Esophagus (tissue), 2 donors: ENCODE measurements around the gene SEL1L2. TPM values are rescaled to one million over a fixed set of nuclear protein-coding genes. Genes with fewer than 3 reads are reported as not detected.

Experiments
- H3K27ac ChIP-seq, 2 donors: one replicate each; pipeline ENCODE4 v1.5.1; 2013; ENCODE audit warnings: low read depth in 2 of 2, mild to moderate bottlenecking in 2 of 2, inconsistent platforms in 1 of 2, low read length in 1 of 2, moderate library complexity in 1 of 2
- H3K27me3 ChIP-seq, 2 donors: one replicate each; pipeline ENCODE4 v1.6.1; 2013; ENCODE audit warnings: low read length in 2 of 2, control low read depth in 1 of 2, mild to moderate bottlenecking in 1 of 2; ENCODE audit not compliant: insufficient read depth in 2 of 2, control insufficient read depth in 1 of 2
- H3K36me3 ChIP-seq, 2 donors: one replicate each; pipeline ENCODE4 v1.6.1; 2013; ENCODE audit warnings: low read length in 1 of 2; ENCODE audit not compliant: control insufficient read depth in 2 of 2, insufficient read depth in 2 of 2
- H3K4me1 ChIP-seq, 2 donors: one replicate each; pipeline ENCODE4 v1.6.1; 2013; ENCODE audit warnings: low read length in 1 of 2; ENCODE audit not compliant: control insufficient read depth in 2 of 2, insufficient read depth in 2 of 2
- H3K4me3 ChIP-seq, 2 donors: one replicate each; pipeline ENCODE4 v1.5.1; 2013; ENCODE audit warnings: low read length in 2 of 2, mild to moderate bottlenecking in 2 of 2, low read depth in 1 of 2, moderate library complexity in 1 of 2
- H3K9me3 ChIP-seq, 2 donors: one replicate each; pipeline ENCODE4 v1.6.1; 2013; ENCODE audit warnings: mild to moderate bottlenecking in 2 of 2, low read depth in 1 of 2, low read length in 1 of 2, moderate library complexity in 1 of 2; ENCODE audit not compliant: control insufficient read depth in 2 of 2, insufficient read depth in 1 of 2
- WGBS, 2 donors: extraction: QIAGEN DNeasy Blood & Tissue Kit; methylation state at CpG; one replicate each; pipeline ENCODE4 v1.1.7; 2013; 5-methylcytosine and 5-hydroxymethylcytosine counted together
- polyA plus RNA-seq, 2 donors: library from polyadenylated mRNA; stranded (reverse); fragments of 200-250 nt; gene quantifications; one replicate each; pipeline ENCODE4 v1.2.3, GENCODE V29; 2013
- donor health status: healthy with polysubstance abuse.
- donor health status: Bipolar disorder and iron deficiency.

SEL1L2 gene
- polyA plus RNA-seq, 2 donors = not detected

GRCh38 chr20:13874394-13875157 lies 115.8 kb downstream of the SEL1L2 start:
- Histone ChIP-seq H3K27me3 (no peaks in the 10 kb centered on the region), H3K4me3 (no peak overlapping the region), H3K36me3 (no peaks in the 10 kb centered on the region), H3K4me1 (no peaks in the 10 kb centered on the region), H3K27ac (no peak overlapping the region), H3K9me3 (no peaks in the 10 kb centered on the region)
- WGBS, 2 donors = 59 to 63% methylated on average over 10 of the region's 10 CpGs

GRCh38 chr20:13873831-13874230 lies 116.6 kb downstream of the SEL1L2 start:
- H3K36me3 ChIP-seq = no peaks in the 10 kb centered on the region
- no peaks in the 10 kb centered on the region for H3K9me3 ChIP-seq
- no peak overlapping the region for H3K4me3 ChIP-seq
- WGBS, 2 donors = 64 to 65% methylated on average over 5 of the region's 5 CpGs
- no peaks in the 10 kb centered on the region for H3K27me3 ChIP-seq
- no peaks in the 10 kb centered on the region for H3K4me1 ChIP-seq
- no peak overlapping the region for H3K27ac ChIP-seq

GRCh38 chr20:13870170-13870748 lies 120.2 kb downstream of the SEL1L2 start:
- Histone ChIP-seq H3K36me3 (no peaks in the 10 kb centered on the region), H3K27me3 (no peaks in the 10 kb centered on the region), H3K4me1 (no peaks in the 10 kb centered on the region), H3K4me3 (no peak overlapping the region), H3K27ac (no peak overlapping the region), H3K9me3 (no peaks in the 10 kb centered on the region)
- 72 to 75% methylated on average over 4 of the region's 4 CpGs for WGBS, 2 donors

GRCh38 chr20:13868331-13868730 lies 122.1 kb downstream of the SEL1L2 start:
- Histone ChIP-seq H3K4me1 (no peaks in the 10 kb centered on the region), H3K27me3 (no peaks in the 10 kb centered on the region), H3K27ac (peak overlapping the region in 1 of 2 donors; percentile 41), H3K36me3 (no peaks in the 10 kb centered on the region), H3K4me3 (no peak overlapping the region), H3K9me3 (no peaks in the 10 kb centered on the region)
- 53 to 58% methylated on average over 4 of the region's 4 CpGs for WGBS, 2 donors

- H3K4me1 ChIP-seq = no peaks in the 10 kb centered on the region
- 22 to 35% methylated on average over 5 of the region's 5 CpGs for WGBS, 2 donors
- H3K27ac ChIP-seq = peak overlapping the region; percentile 31 to 51
- no peaks in the 10 kb centered on the region for H3K27me3 ChIP-seq
- H3K9me3 ChIP-seq = no peaks in the 10 kb centered on the region
- no peak overlapping the region for H3K4me3 ChIP-seq
- no peaks in the 10 kb centered on the region for H3K36me3 ChIP-seq
Measured at GRCh38 chr20:13865791-13866351, 124.5 kb downstream of the SEL1L2 start.

- no peaks in the 10 kb centered on the region for H3K27me3 ChIP-seq
- H3K36me3 ChIP-seq = no peaks in the 10 kb centered on the region
- no peaks in the 10 kb centered on the region for H3K4me1 ChIP-seq
- H3K4me3 ChIP-seq = no peak overlapping the region
- H3K27ac ChIP-seq = peak overlapping the region in 1 of 2 donors; percentile 16
- H3K9me3 ChIP-seq = no peaks in the 10 kb centered on the region
- 82 to 91% methylated on average over 2 of the region's 2 CpGs for WGBS, 2 donors
Measured at GRCh38 chr20:13865156-13865555, 125.3 kb downstream of the SEL1L2 start.

- Histone ChIP-seq H3K36me3 (no peaks in the 10 kb centered on the region), H3K4me1 (no peaks in the 10 kb centered on the region), H3K27me3 (no peaks in the 10 kb centered on the region), H3K9me3 (no peaks in the 10 kb centered on the region), H3K27ac (no peak overlapping the region), H3K4me3 (no peak overlapping the region)
- WGBS, 2 donors = 73% methylated on average over 1 of the region's 1 CpG
Measured at GRCh38 chr20:13863244-13863643, 127.2 kb downstream of the SEL1L2 start.

GRCh38 chr20:13862245-13862644 lies 128.2 kb downstream of the SEL1L2 start:
- H3K4me1 ChIP-seq = peaks cover 2% of the 10 kb centered on the region in 2 donors
- H3K27ac ChIP-seq = no peak overlapping the region
- no peak overlapping the region for H3K4me3 ChIP-seq
- 83 to 95% methylated on average over 2 of the region's 2 CpGs for WGBS, 2 donors
- H3K27me3 ChIP-seq = no peaks in the 10 kb centered on the region
- H3K36me3 ChIP-seq = no peaks in the 10 kb centered on the region
- no peaks in the 10 kb centered on the region for H3K9me3 ChIP-seq

- Histone ChIP-seq H3K27ac (no peak overlapping the region), H3K27me3 (no peaks in the 10 kb centered on the region), H3K36me3 (no peaks in the 10 kb centered on the region), H3K4me1 (peaks cover 2 to 3% of the 10 kb centered on the region in 2 donors), H3K4me3 (no peak overlapping the region), H3K9me3 (no peaks in the 10 kb centered on the region)
Measured at GRCh38 chr20:13858871-13859270, 131.5 kb downstream of the SEL1L2 start.
